ENCODE results near the gene IFT22.
A peak's percentile ranks its signal among the peaks of the same experiment; 100 is the strongest.

Gene IFT22

GRCh38 chr7:101328159-101328558 lies 6.5 kb upstream of the IFT22 start:
- H3K27ac ChIP-seq, result no peak overlapping the region
- no peak for TF ChIP-seq CTCF (IDR thresholded peaks at IDR 0.05; ENCODE audit: low read depth, low read length, missing control alignments)
- no peak for DNase-seq
- in situ Hi-C loops (cut with HindIII; ENCODE audit: low pct_ligation_motif_present, low sequenced_read_pairs), result no loop called here
- no peaks in the 10 kb centered on the region for H3K36me3 ChIP-seq (replicated peaks)
- no peak overlapping the region for H3K4me3 ChIP-seq (ENCODE audit: low read depth, low read length)
- H3K27me3 ChIP-seq (replicated peaks), result no peaks in the 10 kb centered on the region

- in situ Hi-C loops (cut with HindIII; ENCODE audit: low pct_ligation_motif_present, low sequenced_read_pairs), result no loop called here
- Histone ChIP-seq H3K4me3 (ENCODE audit: low read depth, low read length) (no peak overlapping the region), H3K27me3 (replicated peaks) (no peaks in the 10 kb centered on the region), H3K36me3 (replicated peaks) (peaks cover 3% of the 10 kb centered on the region), H3K27ac (no peak overlapping the region)
- peak; percentile 10 for DNase-seq
- TF ChIP-seq CTCF (IDR thresholded peaks at IDR 0.05; ENCODE audit: low read depth, low read length, missing control alignments), result no peak
These were observed 2.2 kb downstream of the IFT22 start for GRCh38 chr7:101319401-101319800.

GRCh38 chr7:101315336-101315735 lies 6.3 kb downstream of the IFT22 start:
- in situ Hi-C loops (cut with HindIII; ENCODE audit: low pct_ligation_motif_present, low sequenced_read_pairs), result no loop called here
- peak; percentile 29 for DNase-seq
- Histone ChIP-seq H3K4me3 (ENCODE audit: low read depth, low read length) (no peak overlapping the region), H3K27ac (no peak overlapping the region), H3K36me3 (replicated peaks) (peaks cover 3% of the 10 kb centered on the region), H3K27me3 (replicated peaks) (no peaks in the 10 kb centered on the region)
- peak; percentile 69 for TF ChIP-seq CTCF (IDR thresholded peaks at IDR 0.05; ENCODE audit: low read depth, low read length, missing control alignments)

GRCh38 chr7:101308245-101309085 lies 13.1 kb downstream of the IFT22 start:
- peak overlapping the region; percentile 55 for H3K4me3 ChIP-seq (ENCODE audit: low read depth, low read length)
- in situ Hi-C loops (cut with HindIII; ENCODE audit: low pct_ligation_motif_present, low sequenced_read_pairs), result no loop called here
- peaks cover 6% of the 10 kb centered on the region for H3K27me3 ChIP-seq (replicated peaks)
- no peaks in the 10 kb centered on the region for H3K36me3 ChIP-seq (replicated peaks)
- no peak overlapping the region for H3K27ac ChIP-seq
- DNase-seq, result peak; percentile 32
- TF ChIP-seq CTCF (IDR thresholded peaks at IDR 0.05; ENCODE audit: low read depth, low read length, missing control alignments), result peak; percentile 12

- peaks cover 24% of the 10 kb centered on the region for H3K27me3 ChIP-seq (replicated peaks)
- H3K36me3 ChIP-seq (replicated peaks), result no peaks in the 10 kb centered on the region
- no peak for DNase-seq
- no peak for TF ChIP-seq CTCF (IDR thresholded peaks at IDR 0.05; ENCODE audit: low read depth, low read length, missing control alignments)
- H3K27ac ChIP-seq, result no peak overlapping the region
- H3K4me3 ChIP-seq (ENCODE audit: low read depth, low read length), result no peak overlapping the region
- in situ Hi-C loops (cut with HindIII; ENCODE audit: low pct_ligation_motif_present, low sequenced_read_pairs), result no loop called here
These were observed 15.3 kb downstream of the IFT22 start for GRCh38 chr7:101306307-101306706.

All from brain microvascular endothelial cell (primary cell).